ENCODE measurements around the gene PKP4.

The PKP4 gene

GRCh38 chr2:158486150-158486969, 29.6 kb downstream of the PKP4 start:
- TF ChIP-seq POLR2AphosphoS5 (IDR thresholded peaks at IDR 0.05; ENCODE audit: low read depth, low read length) (no peak), PAX5 (IDR thresholded peaks at IDR 0.05; ENCODE audit: insufficient read depth, low read length, severe bottlenecking) (no peak), SPI1 (IDR thresholded peaks at IDR 0.05; ENCODE audit: low read depth, low read length) (no peak), POLR2A (IDR thresholded peaks at IDR 0.05; ENCODE audit: low read depth, low read length) (no peak), TAF1 (IDR thresholded peaks at IDR 0.05; ENCODE audit: low read depth, low read length) (no peak), POU2F2 (IDR thresholded peaks at IDR 0.05; ENCODE audit: low read depth, low read length) (no peak)
- FAIRE-seq (no peak), DNase-seq (ENCODE audit: insufficient read length, low spot score) (no peak)

- FAIRE-seq (peak; percentile 56), DNase-seq (ENCODE audit: insufficient read length, low spot score) (no peak)
- TF ChIP-seq POU2F2 (IDR thresholded peaks at IDR 0.05; ENCODE audit: low read depth, low read length) (no peak), SPI1 (IDR thresholded peaks at IDR 0.05; ENCODE audit: low read depth, low read length) (no peak), POLR2AphosphoS5 (IDR thresholded peaks at IDR 0.05; ENCODE audit: low read depth, low read length) (no peak), TAF1 (IDR thresholded peaks at IDR 0.05; ENCODE audit: low read depth, low read length) (no peak), POLR2A (IDR thresholded peaks at IDR 0.05; ENCODE audit: low read depth, low read length) (no peak), PAX5 (IDR thresholded peaks at IDR 0.05; ENCODE audit: insufficient read depth, low read length, severe bottlenecking) (no peak)
Measured at GRCh38 chr2:158486970-158487325, 30.2 kb downstream of the PKP4 start.

DNA sequence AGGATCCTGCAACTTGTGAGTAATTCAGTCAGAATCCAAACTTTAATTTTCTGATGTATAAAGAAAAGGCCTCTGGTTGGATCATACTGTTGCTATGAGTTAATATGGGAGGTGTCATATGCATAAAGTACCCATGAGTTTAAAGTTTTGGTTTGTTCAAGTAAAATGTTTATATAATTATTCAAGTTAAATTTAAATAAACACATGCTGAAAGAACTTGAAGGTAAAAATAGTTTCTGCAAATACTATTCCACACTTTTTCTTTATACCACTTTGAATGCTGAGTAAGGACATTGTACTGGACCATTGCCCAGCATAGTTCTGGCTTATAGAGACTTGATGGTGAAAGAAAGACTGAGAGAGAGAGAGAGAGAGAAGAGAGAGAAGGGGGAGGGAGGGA, 30.7 kb downstream of the PKP4 start:
- DNase-seq (ENCODE audit: insufficient read length, low spot score) (no peak), FAIRE-seq (no peak)
- TF ChIP-seq POLR2A (IDR thresholded peaks at IDR 0.05; ENCODE audit: low read depth, low read length), result no peak
- no peak for TF ChIP-seq POLR2AphosphoS5 (IDR thresholded peaks at IDR 0.05; ENCODE audit: low read depth, low read length)
- TF ChIP-seq TAF1 (IDR thresholded peaks at IDR 0.05; ENCODE audit: low read depth, low read length), result no peak
- TF ChIP-seq POU2F2 (IDR thresholded peaks at IDR 0.05; ENCODE audit: low read depth, low read length), result no peak
- TF ChIP-seq SPI1 (IDR thresholded peaks at IDR 0.05; ENCODE audit: low read depth, low read length), result no peak
- TF ChIP-seq PAX5 (IDR thresholded peaks at IDR 0.05; ENCODE audit: insufficient read depth, low read length, severe bottlenecking), result no peak

GRCh38 chr2:158488442-158489216, 31.9 kb downstream of the PKP4 start:
- DNase-seq (ENCODE audit: insufficient read length, low spot score), result no peak
- no peak for FAIRE-seq
- no peak for TF ChIP-seq SPI1 (IDR thresholded peaks at IDR 0.05; ENCODE audit: low read depth, low read length)
- TF ChIP-seq TAF1 (IDR thresholded peaks at IDR 0.05; ENCODE audit: low read depth, low read length), result no peak
- TF ChIP-seq POLR2A (IDR thresholded peaks at IDR 0.05; ENCODE audit: low read depth, low read length), result no peak

- FAIRE-seq (no peak), DNase-seq (ENCODE audit: insufficient read length, low spot score) (no peak)
- TF ChIP-seq SPI1 (IDR thresholded peaks at IDR 0.05; ENCODE audit: low read depth, low read length), result no peak
- no peak for TF ChIP-seq POU2F2 (IDR thresholded peaks at IDR 0.05; ENCODE audit: low read depth, low read length)
- no peak for TF ChIP-seq PAX5 (IDR thresholded peaks at IDR 0.05; ENCODE audit: insufficient read depth, low read length, severe bottlenecking)
- no peak for TF ChIP-seq TAF1 (IDR thresholded peaks at IDR 0.05; ENCODE audit: low read depth, low read length)
- no peak for TF ChIP-seq POLR2AphosphoS5 (IDR thresholded peaks at IDR 0.05; ENCODE audit: low read depth, low read length)
- TF ChIP-seq POLR2A (IDR thresholded peaks at IDR 0.05; ENCODE audit: low read depth, low read length), result no peak
Measured at GRCh38 chr2:158489366-158490112, 32.8 kb downstream of the PKP4 start.

GRCh38 chr2:158491072-158491471, 34.3 kb downstream of the PKP4 start:
- DNase-seq (ENCODE audit: insufficient read length, low spot score) (no peak), FAIRE-seq (no peak)
- no peak for TF ChIP-seq SPI1 (IDR thresholded peaks at IDR 0.05; ENCODE audit: low read depth, low read length)

- no peak for DNase-seq (ENCODE audit: insufficient read length, low spot score)
- no peak for FAIRE-seq
- TF ChIP-seq PAX5 (IDR thresholded peaks at IDR 0.05; ENCODE audit: insufficient read depth, low read length, severe bottlenecking), result no peak
- TF ChIP-seq POLR2A (IDR thresholded peaks at IDR 0.05; ENCODE audit: low read depth, low read length), result no peak
- TF ChIP-seq TAF1 (IDR thresholded peaks at IDR 0.05; ENCODE audit: low read depth, low read length), result no peak
- TF ChIP-seq POLR2AphosphoS5 (IDR thresholded peaks at IDR 0.05; ENCODE audit: low read depth, low read length), result no peak
- TF ChIP-seq SPI1 (IDR thresholded peaks at IDR 0.05; ENCODE audit: low read depth, low read length), result no peak
- no peak for TF ChIP-seq POU2F2 (IDR thresholded peaks at IDR 0.05; ENCODE audit: low read depth, low read length)
Measured at GRCh38 chr2:158493458-158493857, 36.7 kb downstream of the PKP4 start.

DNA sequence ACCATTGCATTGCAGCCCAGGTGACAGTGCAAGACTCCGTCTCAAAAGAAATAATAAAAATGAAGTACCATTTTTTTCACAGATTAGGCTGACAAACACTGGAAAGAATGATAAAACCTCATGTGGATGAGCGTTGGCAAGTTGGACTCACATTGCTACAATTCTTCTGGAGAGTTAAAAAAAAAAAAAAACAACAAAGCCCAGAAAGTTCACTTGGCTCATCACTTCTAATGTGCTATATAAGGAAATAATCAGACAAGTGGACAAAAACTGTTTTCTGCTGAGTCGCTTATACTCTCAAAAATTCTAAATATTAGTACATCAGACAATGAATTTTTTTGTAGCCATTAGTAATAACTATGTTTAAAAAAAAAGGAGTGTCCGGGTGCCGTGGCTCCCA, 38.4 kb downstream of the PKP4 start:
- no peak for FAIRE-seq
- TF ChIP-seq POLR2A (IDR thresholded peaks at IDR 0.05; ENCODE audit: low read depth, low read length) (no peak), PAX5 (IDR thresholded peaks at IDR 0.05; ENCODE audit: insufficient read depth, low read length, severe bottlenecking) (no peak), SPI1 (IDR thresholded peaks at IDR 0.05; ENCODE audit: low read depth, low read length) (no peak), TAF1 (IDR thresholded peaks at IDR 0.05; ENCODE audit: low read depth, low read length) (no peak), POU2F2 (IDR thresholded peaks at IDR 0.05; ENCODE audit: low read depth, low read length) (no peak), POLR2AphosphoS5 (IDR thresholded peaks at IDR 0.05; ENCODE audit: low read depth, low read length) (no peak)

DNA sequence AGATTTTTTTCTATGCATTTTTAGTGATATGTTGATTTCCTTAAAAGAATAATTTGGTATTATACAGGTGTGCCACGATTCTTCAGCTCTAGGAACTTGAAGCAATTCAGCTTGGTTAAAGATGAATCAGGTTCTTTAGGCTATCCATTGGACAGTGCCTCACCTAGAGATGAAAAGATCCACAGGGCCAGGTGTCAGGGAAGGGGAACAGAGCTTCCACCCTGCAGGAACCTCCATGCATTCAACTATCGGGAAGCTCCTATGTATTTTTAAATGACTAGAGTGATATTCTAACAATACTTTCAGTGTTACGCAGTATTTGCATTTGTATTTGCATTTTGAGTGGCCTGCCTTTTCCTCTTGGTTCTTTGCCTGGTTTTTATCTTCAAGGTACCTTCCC, 40.2 kb downstream of the PKP4 start:
- no peak for FAIRE-seq
- TF ChIP-seq PAX5 (IDR thresholded peaks at IDR 0.05; ENCODE audit: insufficient read depth, low read length, severe bottlenecking) (no peak), TAF1 (IDR thresholded peaks at IDR 0.05; ENCODE audit: low read depth, low read length) (no peak), POU2F2 (IDR thresholded peaks at IDR 0.05; ENCODE audit: low read depth, low read length) (no peak), POLR2A (IDR thresholded peaks at IDR 0.05; ENCODE audit: low read depth, low read length) (no peak), SPI1 (IDR thresholded peaks at IDR 0.05; ENCODE audit: low read depth, low read length) (no peak), POLR2AphosphoS5 (IDR thresholded peaks at IDR 0.05; ENCODE audit: low read depth, low read length) (no peak)
- no peak for DNase-seq (ENCODE audit: insufficient read length, low spot score)

More for the DNA sequence above, 38.4 kb downstream of the PKP4 start:
- DNase-seq (ENCODE audit: insufficient read length, low spot score), result no peak

All from GM12891 (cell line).